Inferior parietal cortex (tissue), 1 donor: ENCODE results near the gene RTBDN.
"Not testable (repeated sequence)": the region's sequence is repeated elsewhere in the genome, so short reads cannot be mapped to it uniquely, and the experiment has no call there.

Experiments used
- DNase-seq: peaks from one replicate; pipeline ENCODE4 v3.0.0-alpha.2; 2016; ENCODE audit errors: extremely low spot score

Gene RTBDN

DNA sequence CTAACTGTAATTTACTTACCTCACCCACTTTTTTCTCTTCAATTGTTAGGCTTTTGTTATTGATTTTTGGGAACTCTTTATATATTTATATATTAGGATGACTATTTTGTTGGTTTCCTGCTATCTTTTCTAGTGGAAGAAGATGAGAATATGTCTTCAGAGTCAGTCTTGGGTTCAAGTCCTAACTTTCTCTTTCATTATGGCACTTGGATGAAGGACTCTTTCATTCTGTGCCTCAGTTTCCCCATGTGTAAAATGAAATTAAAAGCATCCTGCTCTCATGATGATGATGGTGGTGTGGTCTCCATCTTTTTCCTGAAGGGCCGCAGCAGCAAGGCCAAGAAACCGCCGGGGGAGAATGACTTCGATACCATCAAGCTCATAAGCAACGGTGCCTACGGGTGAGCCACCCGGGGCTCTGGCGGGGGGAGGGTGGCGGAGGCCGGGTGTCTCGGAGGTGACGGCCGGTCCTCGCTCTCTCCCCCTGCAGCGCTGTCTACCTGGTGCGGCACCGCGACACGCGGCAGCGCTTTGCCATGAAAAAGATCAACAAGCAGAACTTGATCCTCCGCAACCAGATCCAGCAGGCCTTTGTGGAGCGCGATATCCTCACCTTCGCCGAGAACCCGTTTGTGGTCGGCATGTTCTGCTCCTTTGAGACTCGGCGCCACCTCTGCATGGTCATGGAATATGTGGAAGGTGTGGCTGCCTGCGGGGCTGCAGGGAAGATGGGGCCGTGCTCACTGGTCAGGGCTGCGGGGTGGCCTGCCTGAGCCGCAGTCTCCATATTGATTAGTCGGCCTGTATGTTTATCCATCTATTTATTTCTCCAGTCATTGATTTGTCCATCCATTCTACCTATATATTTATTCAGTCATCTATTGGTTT, 23.9 kb upstream of the RTBDN start:
- no peak for DNase-seq

DNA sequence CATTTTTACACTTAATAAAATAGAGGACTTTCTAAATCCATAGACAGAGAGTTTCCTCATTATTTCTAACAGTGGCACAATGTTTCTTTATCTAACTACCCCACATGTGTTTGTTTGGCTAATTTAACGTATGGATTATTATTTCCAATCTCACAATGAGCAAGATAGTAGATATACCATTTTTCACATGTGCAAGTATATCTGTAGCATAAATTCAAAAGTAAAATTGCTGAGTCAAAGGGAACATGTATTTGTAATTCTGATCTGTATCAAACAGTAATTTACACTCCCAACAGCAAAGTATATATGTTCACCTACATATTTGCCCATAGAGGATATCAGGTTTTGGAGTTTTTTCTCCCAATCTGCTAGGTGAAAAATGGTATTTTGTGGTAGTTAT, 22.3 kb upstream of the RTBDN start:
- DNase-seq: no peak

DNA sequence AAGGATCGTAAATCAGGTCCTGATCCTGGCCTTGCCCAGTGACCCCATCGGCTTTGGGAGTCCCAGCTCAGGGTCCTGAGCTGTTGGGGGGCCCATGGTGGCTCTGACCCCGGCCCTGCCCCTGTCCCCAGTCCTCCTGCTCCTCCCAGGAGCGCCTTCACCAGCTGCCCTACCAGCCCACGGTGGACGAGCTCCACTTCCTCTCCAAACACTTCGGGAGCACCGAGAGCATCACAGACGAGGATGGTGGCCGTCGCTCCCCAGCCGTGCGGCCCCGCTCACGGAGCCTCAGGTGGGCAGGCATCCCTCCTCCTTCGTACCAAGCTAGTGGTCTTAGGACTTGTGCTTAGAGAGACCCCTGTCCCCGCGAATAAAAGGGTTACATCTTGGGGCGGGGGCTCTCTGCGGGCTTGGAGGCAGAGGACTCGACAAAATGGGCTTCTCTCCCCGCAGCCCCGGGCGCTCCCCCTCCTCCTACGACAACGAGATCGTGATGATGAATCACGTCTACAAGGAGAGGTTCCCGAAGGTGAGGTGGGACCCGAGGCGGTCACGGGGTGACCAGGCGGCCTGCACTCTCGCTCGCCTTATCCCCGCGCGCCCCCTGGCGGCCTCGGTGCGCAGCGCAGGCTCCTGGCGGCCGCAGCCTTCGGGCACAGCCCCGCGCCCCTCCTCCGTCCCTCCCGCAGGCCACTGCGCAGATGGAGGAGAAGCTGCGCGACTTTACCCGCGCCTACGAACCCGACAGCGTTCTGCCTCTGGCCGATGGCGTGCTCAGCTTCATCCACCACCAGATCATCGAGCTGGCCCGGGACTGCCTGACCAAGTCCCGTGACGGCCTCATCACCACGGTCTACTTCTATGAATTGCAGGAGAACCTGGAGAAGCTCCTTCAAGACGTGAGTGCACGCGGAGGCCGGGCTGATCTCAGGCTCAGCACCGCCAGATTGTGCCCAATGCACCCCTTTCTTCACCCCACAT, 13.1 kb upstream of the RTBDN start:
- DNase-seq: peak; percentile 83

GRCh38 chr19:12846613-12847012, 12.2 kb upstream of the RTBDN start:
- DNase-seq: not testable (repeated sequence)

DNA sequence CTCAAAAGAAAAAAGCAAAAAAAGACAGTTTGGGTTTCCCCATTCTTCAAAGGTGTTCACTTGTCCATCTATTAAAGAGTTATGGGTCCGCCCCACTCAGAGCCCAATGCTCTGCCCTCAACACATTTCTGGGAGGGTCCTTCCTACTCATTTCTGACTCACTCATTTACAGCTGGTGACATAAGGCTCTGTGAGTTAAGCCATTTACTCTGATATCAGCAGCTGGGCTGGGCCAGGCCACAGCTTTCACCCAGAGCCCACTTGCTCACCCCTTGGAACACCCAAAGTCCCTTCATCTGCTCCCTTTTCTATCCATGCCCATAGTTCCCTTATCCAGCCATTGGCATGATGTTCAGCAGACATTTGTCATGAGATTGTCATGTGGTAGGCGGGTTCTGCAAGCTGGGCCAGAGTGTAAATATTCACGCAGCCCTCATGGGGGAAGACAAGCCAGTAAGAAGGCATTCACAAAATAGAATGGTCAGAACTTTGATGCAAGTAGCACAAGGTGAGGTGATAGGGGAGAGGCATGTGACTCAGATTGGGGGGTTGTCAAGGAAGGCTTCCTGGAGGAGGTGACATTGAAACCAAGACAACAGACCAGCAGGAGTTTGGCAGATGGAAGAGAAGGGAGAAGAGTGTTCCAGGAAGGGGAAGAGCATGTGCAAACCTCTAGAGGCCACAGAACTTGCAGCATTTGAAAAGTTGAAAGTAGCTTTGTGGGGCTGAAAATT, 9.8 kb upstream of the RTBDN start:
- DNase-seq: no peak

DNA sequence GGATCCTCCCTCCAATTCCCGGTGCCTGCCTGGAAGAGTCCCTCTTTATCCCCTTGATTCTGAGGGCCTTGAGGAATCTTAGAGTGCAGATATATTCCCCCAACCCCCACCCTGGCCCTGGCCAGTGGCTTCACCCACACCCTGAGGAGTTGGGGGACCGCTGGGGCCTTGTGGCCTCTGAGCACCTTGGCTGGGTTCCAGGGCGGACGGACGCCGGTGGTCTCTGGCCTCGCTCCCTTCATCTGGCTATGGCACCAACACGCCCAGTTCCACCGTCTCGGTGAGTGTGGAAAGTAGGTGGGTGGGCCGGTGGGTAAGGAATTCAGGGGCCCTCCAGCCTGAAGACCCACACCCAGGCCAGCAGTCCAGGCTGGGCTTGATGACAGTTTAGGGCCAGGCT, 8.9 kb upstream of the RTBDN start:
- DNase-seq: no peak

DNA sequence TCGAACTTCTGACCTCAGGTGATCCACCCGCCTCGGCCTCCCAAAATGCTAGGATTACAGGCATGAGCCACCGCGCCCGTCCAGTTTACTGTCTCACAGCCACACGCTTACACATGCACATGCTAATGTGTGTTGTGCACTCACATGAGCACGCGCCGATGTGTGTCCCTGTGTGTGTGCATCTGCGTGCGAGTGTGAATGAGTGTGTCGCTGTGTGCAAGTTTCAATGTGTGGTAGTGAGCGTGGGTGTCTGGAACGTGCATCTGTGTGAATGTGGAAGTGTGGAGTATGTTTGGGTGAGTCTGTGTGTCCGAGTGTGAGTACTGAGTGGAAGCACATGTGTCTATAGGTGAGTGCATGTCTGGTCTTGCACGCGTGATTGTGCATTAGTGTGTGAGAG, 8.1 kb upstream of the RTBDN start:
- DNase-seq: no peak

DNA sequence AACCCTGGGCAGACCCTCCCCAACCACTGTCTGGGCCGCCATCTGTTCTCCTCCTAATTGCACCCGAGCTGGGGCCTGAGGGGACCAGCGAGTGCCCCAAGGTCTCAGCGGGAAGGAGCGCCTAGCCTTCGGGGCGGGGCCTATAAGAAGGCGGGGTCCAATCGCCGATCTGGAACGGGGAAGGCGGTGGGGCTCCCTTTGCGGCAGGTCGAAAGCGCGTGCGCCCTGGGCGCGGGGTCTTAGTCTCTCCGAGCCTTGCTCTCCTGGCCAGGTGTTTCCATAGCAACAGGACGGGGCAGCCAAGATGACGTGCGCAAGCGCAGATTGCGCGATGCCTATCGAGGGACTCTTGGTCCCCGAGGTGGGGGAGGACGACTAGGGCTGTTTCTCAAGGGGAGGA, 6.7 kb upstream of the RTBDN start:
- no peak for DNase-seq

- no peak for DNase-seq
Observed at GRCh38 chr19:12840091-12841079, 6.0 kb upstream of the RTBDN start.

- DNase-seq: no peak
Observed at GRCh38 chr19:12838886-12839756, 4.7 kb upstream of the RTBDN start.

DNA sequence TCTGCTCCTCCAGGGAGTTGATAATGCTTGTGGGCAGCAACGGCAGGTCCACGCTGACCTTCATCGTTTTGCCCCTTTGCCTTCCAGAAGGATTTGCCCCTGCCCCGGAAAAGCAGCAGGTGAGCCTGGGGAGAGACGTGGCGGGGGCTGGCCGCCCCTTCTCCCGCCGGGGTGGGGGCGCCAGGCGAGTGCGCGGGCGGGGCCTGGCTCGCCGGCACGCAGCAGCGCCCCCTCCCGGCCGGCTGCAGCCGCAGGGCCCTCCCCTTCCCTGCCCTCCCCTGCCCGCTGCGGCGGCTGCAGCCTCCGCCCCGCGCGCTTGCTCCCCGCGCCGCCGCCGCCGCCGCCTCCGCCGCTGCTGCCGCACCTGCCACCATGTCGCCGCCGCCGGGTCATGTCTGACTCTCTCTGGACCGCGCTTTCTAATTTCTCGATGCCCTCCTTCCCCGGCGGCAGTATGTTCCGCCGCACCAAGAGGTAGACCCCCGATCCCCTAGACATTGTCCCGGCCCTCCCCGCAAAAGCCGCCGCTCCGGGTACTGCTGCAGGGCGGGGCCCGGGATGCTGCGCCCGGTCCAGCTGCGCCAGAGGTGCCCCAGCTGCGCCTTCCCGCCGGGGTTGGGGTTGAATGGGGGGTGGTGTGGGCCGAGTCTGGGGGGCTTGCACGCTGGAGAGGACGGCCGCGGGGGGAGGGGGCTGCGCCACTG, 4.0 kb upstream of the RTBDN start, which contains the start of gene MAST1:
Gene MAST1, plus strand, starts transcription at position 334 of the 704 bp plus-strand sequence. Its CDS starts 58 bp downstream, at position 392.
- DNase-seq: no peak

GRCh38 chr19:12837225-12837624, 2.8 kb upstream of the RTBDN start:
- no peak for DNase-seq

DNA sequence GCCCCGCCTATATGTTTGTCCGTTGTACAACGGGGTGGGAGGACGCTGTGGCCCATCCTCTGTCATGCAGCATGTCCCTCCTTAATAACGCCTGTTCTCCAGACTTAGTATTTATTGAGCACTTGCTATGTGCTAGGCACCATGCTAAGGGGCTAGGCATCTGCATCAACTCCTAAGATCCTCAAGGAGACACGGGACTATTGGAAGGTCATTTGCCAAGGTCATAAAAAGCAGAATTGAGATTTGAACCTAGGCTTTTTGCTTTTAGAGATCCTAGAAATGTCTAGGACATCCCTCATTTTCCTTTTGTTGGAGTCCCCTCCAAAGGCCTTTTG, 2.1 kb upstream of the RTBDN start:
- no peak for DNase-seq

DNA sequence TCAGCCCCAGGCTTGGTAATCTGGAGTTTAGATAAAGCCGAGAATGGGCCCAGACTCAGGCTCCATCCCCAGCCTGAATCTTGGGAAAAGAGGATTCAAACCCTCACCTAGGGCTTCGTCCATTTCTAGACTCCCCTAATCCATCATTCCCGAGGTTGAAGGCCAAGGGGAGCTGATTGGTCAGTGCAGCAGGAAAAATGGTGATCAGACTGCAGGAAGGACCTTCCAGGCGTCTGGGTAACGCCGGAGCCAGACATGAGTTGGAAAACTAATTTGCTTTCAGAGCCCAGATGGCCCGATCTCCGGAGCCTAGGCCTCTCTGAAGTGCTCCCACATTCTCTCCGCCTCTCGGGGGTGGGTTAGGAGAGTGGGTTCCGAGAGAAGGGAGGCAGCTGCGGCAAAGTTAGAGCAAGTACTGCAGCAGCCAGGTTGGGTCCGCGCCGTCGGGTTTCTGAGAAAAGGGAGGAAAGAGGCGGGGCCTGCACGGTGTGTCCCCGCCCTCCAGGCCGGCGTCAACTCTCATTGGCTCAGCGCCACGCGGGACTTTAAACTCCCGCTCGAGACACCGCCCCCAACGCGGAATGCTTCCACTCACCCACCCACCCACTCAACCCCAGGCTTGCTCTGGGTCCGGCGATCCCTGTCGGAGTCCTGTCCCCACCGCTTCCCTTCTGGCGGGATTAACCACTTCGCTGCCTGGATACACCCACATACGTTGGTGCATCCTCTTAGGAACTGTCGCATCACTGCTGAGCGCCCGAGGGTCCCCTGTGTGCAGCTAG, 788 bp upstream of the RTBDN start:
- DNase-seq: no peak

DNA sequence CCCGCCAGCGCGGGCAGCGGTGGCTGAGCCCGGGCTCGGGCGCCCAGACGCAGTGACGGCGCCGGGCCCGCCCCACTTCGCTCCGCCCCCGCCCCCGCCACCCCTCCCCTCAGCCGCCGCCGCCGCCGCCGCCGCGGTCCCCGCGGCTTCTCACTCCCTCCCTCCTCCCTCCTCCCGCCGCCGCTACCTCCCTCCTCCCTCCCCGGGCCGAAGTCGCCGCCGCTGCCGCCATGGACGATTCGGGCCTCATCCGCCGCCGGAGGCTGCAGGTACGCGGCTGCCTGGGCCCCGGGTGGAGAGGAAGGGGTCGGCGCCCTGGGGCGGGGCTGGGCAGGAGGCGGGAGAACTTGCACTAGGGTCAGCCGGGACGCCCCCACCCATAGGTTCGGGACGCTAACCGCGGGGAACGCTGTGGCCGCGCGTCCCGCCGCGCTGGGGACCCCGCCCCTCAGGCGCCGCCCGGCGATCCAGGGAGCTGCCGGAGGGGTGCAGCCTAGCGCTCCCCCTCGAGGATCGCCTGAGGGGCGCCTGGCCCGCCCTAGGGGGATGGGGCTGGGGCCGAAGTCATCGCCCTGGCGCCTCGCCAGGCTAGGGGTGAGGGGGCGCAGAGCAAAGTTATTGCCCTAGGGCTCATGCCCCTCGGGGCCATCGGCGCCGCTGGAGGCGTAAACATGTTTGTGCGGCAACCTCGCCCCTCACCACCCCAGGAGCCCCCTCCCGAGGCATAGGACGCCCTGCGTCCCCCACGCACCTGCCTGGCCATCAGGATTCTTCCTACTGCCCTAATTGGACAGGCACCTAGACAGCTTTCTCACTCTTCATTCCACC, 427 bp downstream of the RTBDN start:
- DNase-seq: no peak

DNA sequence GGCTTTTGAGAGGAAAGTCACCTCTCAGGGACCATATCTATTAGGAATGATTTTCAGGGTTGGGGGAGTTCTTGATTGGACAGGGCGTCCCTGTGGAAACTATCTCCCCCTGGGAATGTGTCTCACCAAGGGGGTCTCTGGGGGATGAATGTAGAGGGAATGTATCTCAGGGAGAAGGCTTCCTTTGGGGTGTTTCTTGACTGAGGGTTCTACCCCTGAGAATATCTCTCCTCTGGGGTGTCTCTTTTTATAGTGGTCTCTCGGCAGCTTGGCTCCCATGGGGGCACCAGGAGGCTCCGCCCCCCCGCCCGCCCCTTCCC, 1.0 kb downstream of the RTBDN start:
- no peak for DNase-seq

GRCh38 chr19:12828494-12828893, 5.9 kb downstream of the RTBDN start:
- no peak for DNase-seq
